GM21526 (cell line): ENCODE data around the gene PHLDA1.
"Not testable (repeated sequence)": the region's sequence is repeated elsewhere in the genome, so short reads cannot be mapped to it uniquely, and the experiment has no call there.

Experiments used
- ATAC-seq: cut with Tn5 transposase; IDR thresholded peaks from one replicate; pipeline ENCODE4 v1.9.1; 2021; ENCODE audit warnings: moderate library complexity; ENCODE audit not compliant: unreplicated experiment, low FRiP score

PHLDA1 gene

DNA sequence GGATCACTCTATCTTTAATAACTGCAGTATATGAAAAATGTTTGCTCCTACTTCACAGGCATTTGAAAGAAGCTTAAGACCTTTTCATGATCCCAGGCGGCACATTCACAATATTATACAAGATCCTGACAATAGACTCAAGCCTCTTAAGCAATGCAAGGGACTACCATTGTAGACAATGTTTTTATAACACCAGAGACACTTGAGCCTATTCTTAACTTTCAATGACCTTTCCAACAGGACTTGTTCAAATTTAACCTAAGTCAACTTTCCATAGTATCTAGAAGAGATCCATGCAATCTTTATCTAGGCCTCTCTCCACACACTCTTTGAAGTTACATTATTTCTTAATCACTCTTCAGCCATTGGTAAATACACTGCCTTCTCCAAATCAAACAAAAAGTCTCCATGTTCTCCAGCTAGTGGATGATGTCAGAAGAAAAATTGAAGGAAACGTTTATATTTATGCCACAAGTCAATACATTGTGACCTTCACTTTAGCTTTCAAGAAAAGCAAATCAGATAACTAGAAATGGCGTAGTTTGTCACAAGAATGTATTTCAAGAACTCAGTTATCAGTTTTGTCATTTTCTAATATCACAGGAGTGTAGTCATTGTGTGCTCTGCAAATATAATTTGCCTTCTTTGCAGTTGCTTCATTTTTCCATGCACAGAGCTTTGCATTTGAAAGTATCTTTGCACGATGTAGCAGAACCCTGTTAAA lies 41.2 kb downstream of the PHLDA1 start:
- no peak for ATAC-seq

DNA sequence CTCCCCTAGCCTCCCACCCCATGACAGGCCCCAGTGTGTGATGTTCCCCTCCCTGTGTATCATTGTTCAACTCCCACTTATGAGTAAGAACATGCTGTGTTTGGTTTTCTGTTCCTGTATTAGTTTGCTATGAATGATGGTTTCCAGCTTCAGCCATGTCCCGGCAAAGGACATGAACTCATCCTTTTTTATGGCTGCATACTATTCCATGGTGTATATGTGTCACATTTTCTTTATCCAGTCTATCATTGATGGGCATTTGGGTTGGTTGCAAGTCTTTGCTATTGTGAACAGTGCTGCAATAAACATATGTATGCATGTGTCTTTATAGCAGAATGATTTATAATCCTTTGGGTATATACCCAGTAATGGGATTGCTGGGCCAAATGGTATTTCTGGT lies 43.9 kb downstream of the PHLDA1 start:
- not testable (repeated sequence) for ATAC-seq

DNA sequence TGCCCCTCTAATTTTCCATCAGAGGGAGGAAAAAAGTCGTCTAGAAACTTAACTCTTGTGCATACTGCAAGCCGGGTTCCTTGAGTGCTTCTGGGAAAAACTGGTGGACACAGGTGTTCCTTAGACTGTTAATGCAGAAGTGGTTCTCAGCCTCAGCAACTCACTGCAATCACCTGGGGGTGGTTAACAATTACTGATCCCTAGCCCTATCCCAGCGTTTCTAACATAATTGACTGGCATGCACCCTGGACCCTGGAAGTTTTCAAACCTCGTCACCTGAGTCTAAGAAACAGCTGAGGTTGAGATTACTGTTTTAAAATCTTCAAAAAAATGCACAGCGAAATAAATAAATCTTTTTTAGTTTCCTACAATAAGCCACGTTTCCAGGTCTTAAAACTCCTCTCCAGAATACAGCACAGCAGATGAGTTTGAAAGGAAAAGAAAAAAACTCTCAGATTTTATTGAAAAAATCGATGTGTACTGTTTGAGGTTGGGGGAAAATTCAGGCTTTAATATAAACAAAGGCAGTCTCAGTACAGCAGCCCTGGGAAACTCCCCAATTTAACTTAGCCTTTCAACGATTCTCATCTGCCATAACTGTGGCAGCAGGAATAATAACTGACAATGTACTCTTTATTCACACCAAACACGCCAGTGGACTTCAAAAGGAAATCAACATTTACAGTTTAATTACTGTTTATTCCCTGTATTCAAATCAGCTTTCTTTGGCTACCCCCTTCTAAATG lies 45.4 kb downstream of the PHLDA1 start:
- ATAC-seq: no peak

DNA sequence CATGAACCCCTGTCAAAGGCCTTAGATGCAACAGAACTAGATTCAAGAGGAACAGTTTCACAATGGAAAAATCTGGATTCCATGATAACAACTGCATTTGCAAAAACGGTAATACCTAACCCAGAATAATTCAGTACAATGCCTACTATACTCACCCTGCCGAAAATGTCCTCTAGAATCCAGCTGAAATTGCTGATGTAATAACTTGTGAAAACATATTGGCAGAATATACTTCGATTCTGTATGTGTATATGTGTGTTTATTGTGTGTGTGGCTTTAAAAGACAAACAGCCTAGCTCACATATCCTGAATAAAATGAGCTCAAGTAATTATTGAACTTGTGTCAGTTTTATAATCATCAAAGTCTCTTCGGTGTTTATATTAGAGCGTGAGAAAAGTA lies 46.0 kb downstream of the PHLDA1 start:
- ATAC-seq: no peak

DNA sequence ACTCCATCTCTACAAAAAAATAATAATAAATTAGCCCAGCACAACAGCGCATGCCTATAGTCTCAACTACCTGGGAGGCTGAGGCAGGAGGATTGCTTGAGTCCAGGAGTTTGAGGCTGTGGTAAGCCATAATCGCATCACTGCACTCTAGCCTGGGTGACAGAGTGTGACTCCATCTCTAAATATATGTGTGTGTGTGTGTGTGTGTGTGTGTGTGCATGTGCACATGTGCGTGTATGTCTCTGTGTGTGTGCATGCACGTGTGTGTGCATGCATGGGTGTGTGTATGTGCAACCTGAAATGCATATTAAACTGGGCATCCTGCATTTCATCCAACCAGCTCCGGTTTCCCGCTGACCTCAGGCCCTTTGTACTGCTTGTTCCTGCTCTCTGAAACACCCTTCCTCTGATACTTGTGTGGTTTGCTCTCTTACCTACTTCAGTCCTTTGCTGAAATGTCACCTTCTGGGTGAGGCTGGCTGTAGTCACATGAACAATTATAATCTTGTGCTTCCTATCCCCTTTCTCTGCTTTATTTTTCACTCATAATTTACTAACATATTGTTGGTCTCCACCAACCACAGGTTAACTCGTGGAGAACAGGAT lies 46.9 kb downstream of the PHLDA1 start:
- no peak for ATAC-seq

DNA sequence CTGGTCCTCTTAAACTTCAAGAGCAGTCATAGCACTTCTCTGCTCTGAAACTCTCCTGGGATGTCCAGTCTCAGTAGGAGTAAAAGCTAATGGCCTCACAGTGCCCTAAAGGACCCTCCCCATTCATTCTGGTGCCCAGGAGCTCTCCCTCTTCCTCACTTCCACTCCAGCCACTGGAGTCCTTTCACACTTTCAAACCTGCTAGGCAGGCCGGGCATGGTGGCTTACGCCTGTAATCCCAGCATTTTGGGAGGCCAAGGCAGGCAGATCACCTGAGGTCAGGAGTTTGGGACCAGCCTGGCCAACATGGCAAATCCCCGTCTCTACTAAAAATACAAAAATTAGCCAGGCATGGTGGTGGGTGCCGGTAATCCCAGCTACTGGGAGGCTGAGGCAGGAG lies 47.7 kb downstream of the PHLDA1 start:
- ATAC-seq: not testable (repeated sequence)

DNA sequence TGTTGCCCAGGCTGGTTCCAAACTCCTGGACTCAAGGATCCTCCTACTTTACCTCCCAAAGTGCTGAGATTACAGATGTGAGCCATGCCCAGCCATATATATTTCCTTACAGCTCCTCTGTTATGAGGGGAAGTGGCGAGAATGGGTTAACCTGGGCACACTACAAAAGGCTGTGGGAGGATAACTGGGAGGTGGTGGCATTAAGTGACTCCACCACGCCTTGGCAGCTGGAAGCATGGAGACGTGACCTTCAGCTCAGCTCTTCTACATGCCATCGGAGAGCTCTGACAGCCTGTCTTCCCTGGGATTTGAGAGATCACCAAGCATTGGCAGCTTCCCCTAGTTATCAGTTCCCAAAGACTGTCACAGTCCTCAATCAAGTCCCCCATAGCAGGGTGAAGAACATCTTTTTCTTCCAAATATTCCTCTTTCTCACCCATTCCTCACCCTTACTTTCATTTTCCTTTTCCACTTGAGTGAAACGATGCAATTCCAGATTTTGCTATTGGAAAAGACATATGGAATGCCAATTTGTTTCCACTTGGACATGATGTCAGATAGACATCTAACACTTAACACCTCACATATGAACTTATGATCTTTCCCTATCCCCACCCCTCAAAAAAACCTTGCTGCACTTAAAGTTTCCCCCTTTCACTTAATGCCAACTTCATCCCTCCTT lies 48.5 kb downstream of the PHLDA1 start:
- no peak for ATAC-seq

DNA sequence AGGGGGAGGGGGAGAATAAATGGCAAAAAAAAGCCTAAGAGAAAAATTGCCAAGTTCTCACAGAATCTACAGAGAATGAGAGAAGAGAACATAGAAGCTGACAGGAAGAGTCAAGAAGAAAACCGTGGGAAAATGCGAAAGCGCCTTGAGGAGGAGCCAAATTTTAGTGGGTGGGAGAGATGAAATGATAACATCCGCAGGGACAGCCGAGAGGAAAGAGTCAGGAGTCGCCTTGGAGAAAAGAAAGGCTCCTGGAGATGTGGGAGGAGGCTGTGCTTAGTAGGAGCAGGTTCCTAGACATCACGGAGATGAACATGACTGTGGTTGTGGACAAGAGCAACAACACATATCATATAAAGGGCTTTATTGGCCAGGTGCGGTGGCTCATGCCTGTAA lies 49.4 kb downstream of the PHLDA1 start:
- no peak for ATAC-seq

DNA sequence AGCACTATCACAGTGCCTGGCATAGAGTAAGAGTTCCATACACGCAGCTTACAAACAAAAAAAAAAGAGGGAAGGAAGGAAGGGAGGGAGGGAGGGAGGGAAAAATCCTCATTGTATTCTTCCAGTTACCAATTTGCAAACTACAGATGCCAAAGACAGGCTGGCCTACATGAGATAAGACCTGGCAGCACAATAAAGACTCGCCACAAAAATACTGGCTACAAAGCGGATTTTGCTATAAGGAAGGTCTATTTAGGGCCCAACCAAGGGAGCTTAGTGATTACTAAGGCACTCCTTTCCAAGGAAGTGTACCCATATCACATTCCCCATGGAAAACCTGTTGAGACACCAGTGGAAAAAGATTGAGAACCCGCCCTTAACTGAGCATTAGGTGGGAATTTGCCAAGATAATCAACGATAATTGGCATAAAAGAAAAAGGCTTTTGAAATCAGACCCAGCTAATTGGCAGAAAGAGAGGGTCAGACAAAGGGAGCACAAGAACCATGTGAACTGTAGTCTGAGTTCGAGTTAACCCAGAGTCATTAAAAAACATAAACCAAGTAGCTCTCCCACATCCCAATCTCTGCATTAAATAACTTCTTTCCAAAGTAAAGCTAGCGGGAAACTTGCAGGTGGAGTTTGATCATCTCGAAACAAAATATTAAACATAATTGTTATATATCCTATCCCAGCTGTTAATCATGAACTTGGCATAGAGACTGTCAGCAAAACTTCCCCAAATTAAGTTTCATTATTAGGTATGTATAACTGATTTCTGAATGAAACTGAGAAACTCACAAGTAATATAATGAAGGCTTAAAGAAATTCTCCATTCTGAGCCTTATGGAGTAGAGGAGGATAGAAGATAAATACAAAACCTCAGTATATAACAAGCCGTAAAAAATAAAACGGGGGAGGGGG lies 50.1 kb downstream of the PHLDA1 start:
- ATAC-seq: no peak

DNA sequence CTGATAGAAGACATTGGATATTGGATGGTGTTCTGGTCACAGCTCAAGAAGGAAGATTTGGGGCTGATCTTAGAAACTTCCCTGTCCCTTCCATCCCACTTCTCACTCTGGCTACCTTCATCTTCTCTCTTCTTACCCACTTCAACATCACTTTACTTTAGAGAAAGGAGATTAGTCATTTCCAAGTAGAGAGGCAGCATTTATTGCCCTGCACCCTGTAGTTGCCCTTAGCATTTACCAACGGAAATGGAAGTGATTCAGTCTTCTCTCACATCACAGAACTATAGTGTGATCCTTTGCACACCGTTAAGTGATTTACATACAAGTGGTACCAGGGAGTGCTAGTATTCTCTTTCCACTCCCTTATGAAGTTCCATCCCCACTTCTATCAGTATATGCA lies 52.4 kb downstream of the PHLDA1 start:
- peak; percentile 34 for ATAC-seq

DNA sequence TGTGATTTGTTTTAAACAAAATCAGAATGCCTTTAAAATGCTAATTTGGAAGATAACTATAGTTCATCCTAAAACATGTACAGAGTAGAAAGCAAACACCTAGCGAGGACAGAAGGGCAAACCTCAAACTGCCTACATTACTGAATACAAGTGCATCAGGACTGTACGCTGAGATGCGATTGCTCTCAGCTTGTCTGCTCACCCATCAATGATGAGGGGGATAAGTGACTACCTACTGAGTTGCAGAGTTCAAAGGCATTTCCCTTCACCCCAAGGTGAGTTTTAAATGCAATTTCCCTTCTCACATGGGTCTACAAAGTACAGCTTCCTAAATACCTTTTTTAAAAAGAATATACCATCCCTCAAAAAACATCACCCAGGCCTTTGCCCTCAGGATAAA lies 52.9 kb downstream of the PHLDA1 start:
- ATAC-seq: no peak

DNA sequence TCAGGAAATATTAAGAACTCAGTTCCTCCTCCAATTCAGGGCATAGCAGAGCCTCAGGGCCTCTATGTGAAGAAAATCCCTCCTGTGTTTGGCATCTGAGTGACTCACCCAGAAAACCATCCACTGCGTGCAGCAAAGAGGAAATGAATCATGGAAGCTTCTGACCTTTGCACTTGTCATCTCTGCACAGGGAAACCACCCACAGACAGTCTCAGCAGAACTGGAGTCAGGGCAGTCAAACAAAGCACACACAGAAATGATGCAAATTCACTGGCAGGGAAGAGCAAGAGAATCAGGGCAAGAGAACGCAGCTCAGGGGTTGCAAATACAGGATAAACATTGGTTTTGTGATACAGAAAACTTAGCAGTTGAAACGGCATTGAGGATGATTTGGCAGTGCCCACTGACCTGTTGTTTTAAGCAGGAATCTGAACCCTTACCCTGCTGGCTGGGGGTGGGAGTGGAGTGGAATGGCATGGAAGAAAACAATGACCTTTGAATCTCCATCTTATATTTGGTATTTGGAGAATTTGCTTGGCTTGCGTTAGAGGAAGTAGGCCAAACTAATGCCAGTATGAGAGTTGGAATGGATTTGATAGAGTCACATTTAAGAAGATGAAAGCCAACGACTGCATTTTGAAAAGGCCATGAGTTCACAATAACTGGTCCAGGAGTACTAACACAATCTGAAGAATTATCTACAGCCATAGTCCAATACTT lies 53.5 kb downstream of the PHLDA1 start:
- ATAC-seq: peak; percentile 93

DNA sequence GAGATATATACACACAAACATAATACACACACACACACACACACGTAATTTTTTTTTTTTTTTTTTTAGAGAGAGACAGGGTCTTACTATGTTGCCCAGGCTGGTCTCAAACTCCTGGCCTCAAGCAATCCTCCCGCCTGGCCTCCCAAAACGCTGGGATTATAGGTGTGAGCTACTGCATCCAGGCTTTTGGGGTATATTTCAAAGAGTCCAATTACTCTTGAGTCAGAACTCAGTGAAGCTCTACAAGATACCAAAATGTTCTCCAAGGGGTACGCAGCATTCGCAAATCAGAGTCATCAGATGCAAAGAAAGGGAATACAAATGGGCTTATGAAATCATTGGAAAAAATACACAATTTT lies 54.0 kb downstream of the PHLDA1 start:
- no peak for ATAC-seq

DNA sequence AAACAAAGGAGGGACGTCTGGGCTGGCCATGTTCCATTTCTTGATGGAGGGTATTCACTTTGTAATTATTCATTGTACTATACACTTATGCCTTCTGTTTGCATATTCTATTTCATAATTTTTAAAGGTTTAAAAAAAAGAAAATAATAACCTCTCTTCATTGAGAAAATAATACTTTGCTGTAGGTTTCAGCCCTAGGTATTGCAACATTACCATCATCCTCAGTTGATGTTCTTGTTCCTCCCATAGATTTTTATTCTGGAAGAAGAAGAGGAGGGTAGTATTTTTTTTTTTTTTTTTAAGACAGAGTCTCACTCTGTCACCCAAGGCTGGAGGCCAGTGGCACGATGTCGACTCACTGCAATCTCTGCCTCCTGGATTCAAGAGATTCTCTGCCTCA lies 54.7 kb downstream of the PHLDA1 start:
- ATAC-seq: no peak

DNA sequence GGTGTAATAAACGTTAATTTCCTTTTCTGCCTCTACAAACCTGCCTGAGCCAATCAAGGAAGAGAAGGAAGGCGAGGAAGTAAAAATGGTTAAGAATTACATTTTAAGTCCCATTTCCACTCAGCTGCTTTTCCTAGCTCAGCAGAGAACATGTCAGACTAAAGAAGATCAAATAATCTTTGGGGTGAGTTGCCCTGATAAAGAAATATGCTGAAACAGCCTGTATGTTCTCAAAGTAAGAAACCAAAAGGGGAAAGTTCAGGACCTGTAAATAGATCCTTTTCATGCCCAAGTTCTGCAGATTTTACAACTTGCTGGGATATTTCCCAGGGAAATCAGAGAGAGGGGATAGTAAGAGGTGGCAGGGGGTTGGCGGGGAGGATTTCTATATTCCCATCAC lies 55.5 kb downstream of the PHLDA1 start:
- ATAC-seq: no peak

DNA sequence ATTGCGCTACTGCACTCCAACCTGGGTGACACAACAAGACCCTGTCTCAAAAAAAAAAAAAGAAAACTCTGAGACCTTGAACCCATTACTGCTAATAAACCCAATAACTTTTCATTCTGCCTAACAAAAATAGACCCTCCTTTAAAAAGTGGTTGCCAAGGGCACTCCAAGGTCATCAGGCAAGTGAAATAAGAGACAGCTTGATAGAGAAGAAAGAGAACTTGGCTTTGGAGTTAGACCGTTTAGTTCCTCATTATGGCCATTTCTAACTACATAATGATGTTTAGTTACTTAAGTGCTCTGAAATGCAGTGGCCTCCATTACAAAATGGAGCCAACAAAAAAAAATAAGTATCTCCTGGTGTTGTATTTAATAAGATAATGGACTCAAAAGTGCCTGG lies 55.9 kb downstream of the PHLDA1 start:
- no peak for ATAC-seq
